ENCODE measurements around the gene CYP27A1. TPM values are rescaled to one million over a fixed set of nuclear protein-coding genes. Genes with fewer than 3 reads are reported as not detected.
"Not testable (repeated sequence)": the region's sequence is repeated elsewhere in the genome, so short reads cannot be mapped to it uniquely, and the experiment has no call there.

The CYP27A1 gene
- total RNA-seq, 1 donor from 2014 or later: 30.0 TPM

- intact Hi-C loops (cut with DNase I): no loop called here
- Histone ChIP-seq H3K36me3 (peaks cover 0 to 29% of the 10 kb centered on the region in 2 donors), H3K4me3 (no peak overlapping the region), H3K4me1 (no peaks in the 10 kb centered on the region), H3K27me3 (no peaks in the 10 kb centered on the region), H3K27ac (no peak overlapping the region), H3K9me3 (no peaks in the 10 kb centered on the region)
- TF ChIP-seq POLR2A (IDR thresholded peaks at IDR 0.05) (no peak), CTCF (IDR thresholded peaks at IDR 0.05) (no peak), POLR2AphosphoS5 (IDR thresholded peaks at IDR 0.05; ENCODE audit: insufficient read depth in 1 of 2, low read depth in 1 of 2) (no peak)
- no peak for DNase-seq (ENCODE audit: extremely low spot score in 2 of 2)
Observed at GRCh38 chr2:218755567-218756404, 26.2 kb upstream of the CYP27A1 start.

DNA sequence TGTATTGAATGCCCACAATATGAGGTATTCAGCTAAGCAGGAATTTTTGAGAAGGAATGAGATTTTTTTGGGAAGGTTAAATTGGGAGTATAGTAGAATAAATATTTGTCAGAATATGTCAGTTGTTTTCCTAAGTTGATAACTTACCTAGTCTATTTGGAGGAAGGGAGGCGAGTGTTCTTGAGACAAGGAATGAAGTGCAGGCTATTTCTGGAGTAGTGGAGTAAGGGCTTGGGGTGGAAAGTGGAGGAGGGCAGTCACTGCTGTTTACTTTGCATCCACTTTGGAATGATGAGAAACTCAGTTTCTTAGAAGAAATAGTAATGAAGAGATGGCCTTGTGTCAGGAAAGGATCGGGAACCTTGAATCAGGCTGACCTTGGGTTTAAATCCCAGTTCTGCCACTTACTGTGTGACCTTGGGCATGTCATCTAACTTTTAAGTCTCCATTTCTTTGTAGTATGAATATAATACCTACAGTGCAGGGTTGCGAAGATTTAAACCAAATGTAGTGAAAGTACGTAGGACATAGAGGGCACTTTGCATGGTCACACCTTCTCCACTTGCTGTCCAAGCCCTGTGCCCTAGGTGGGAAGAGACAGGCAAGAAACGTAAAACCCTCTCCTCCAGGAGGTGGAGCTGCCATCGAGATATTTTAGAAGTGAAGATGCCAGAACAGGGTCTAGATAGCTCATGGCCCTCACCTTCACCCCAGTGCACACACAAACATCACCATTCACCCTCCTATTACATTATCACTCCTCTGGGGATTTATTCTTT is 25.2 kb upstream of the CYP27A1 start:
- Histone ChIP-seq H3K36me3 (peaks cover 0 to 29% of the 10 kb centered on the region in 2 donors), H3K27ac (no peak overlapping the region), H3K4me3 (no peak overlapping the region), H3K27me3 (no peaks in the 10 kb centered on the region), H3K4me1 (no peaks in the 10 kb centered on the region), H3K9me3 (no peaks in the 10 kb centered on the region)
- no peak for DNase-seq (ENCODE audit: extremely low spot score in 2 of 2)
- no peak for TF ChIP-seq POLR2A (IDR thresholded peaks at IDR 0.05)
- intact Hi-C loops (cut with DNase I): no loop called here

DNA sequence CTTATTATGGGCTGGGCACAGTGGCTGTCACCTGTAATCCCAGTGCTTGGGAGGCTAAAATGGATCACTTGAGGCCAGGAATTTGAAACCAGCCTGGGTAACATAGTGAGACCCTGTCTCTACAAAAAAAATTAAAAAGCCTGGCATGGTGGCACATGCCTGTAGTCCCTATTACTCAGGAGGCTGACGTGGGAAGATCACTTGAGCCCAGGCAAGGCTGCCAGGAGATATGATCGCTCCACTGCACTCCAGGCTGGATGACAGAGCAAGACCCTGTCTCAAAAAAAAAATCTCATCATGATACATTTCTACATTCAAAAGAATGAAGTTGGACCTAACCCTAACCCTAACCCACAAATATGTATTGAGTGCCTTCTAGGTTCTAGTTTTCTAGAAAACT is 20.2 kb upstream of the CYP27A1 start:
- no peak for DNase-seq (ENCODE audit: extremely low spot score in 2 of 2)
- Histone ChIP-seq H3K27ac (no peak overlapping the region), H3K27me3 (no peaks in the 10 kb centered on the region), H3K4me3 (no peak overlapping the region), H3K9me3 (no peaks in the 10 kb centered on the region), H3K4me1 (no peaks in the 10 kb centered on the region), H3K36me3 (no peaks in the 10 kb centered on the region)
- intact Hi-C loops (cut with DNase I): no loop called here
- TF ChIP-seq CTCF (IDR thresholded peaks at IDR 0.05): no peak
- no peak for TF ChIP-seq POLR2AphosphoS5 (IDR thresholded peaks at IDR 0.05; ENCODE audit: insufficient read depth in 1 of 2, low read depth in 1 of 2)

- H3K27ac ChIP-seq; DNase-seq (ENCODE audit: extremely low spot score in 2 of 2); H3K36me3 ChIP-seq; H3K27me3 ChIP-seq; H3K4me1 ChIP-seq; H3K9me3 ChIP-seq; H3K4me3 ChIP-seq; intact Hi-C loops (cut with DNase I): not testable (repeated sequence)
Observed at GRCh38 chr2:218772759-218773158, 9.2 kb upstream of the CYP27A1 start.

GRCh38 chr2:218773881-218774280 is 8.1 kb upstream of the CYP27A1 start:
- DNase-seq (ENCODE audit: extremely low spot score in 2 of 2): no peak
- H3K36me3 ChIP-seq: no peaks in the 10 kb centered on the region
- H3K9me3 ChIP-seq: no peaks in the 10 kb centered on the region
- TF ChIP-seq POLR2A (IDR thresholded peaks at IDR 0.05) (no peak), CTCF (IDR thresholded peaks at IDR 0.05) (no peak), POLR2AphosphoS5 (IDR thresholded peaks at IDR 0.05; ENCODE audit: insufficient read depth in 1 of 2, low read depth in 1 of 2) (no peak)
- H3K4me3 ChIP-seq: no peak overlapping the region
- H3K4me1 ChIP-seq: no peaks in the 10 kb centered on the region
- no peaks in the 10 kb centered on the region for H3K27me3 ChIP-seq
- intact Hi-C loops (cut with DNase I): no loop called here
- no peak overlapping the region for H3K27ac ChIP-seq

DNA sequence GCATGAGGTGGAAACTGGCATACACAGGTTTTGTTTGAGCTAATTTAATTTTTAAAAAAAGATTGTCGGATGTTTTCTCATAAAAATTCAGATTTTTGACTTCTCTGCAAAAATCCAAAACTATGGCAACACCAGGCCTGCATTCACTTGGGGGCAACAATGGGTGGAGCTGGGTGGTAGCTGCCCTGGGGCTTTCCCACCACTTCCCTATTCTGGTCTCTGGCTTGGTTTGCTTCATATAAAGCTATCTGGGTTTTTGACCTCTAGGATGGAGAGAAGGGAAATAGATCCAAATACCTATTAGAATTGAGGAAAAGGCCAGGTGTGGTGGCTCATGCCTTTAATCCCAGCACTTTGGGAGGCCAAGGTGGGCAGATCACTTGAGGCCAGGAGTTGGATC is 5.5 kb upstream of the CYP27A1 start:
- no peaks in the 10 kb centered on the region for H3K27me3 ChIP-seq
- TF ChIP-seq POLR2AphosphoS5 (IDR thresholded peaks at IDR 0.05; ENCODE audit: insufficient read depth in 1 of 2, low read depth in 1 of 2) (no peak), CTCF (IDR thresholded peaks at IDR 0.05) (no peak), POLR2A (IDR thresholded peaks at IDR 0.05) (no peak)
- H3K9me3 ChIP-seq: no peaks in the 10 kb centered on the region
- no peak overlapping the region for H3K27ac ChIP-seq
- no peak for DNase-seq (ENCODE audit: extremely low spot score in 2 of 2)
- H3K4me3 ChIP-seq: no peak overlapping the region
- no peaks in the 10 kb centered on the region for H3K36me3 ChIP-seq
- peaks cover 11% of the 10 kb centered on the region for H3K4me1 ChIP-seq
- intact Hi-C loops (cut with DNase I): no loop called here

Data from vagina (tissue), 2 donors.